Progenitor cell of endocrine pancreas (in vitro differentiated cells): ENCODE results near the gene FUT1. TPM values are rescaled to one million over a fixed set of nuclear protein-coding genes. Genes with fewer than 3 reads are reported as not detected.

Experiments
- DNase-seq: peaks from one replicate; pipeline ENCODE4 v3.0.0; 2021; ENCODE audit warnings: low spot score; ENCODE audit not compliant: unreplicated experiment
- H3K27ac Mint-ChIP-seq: 2 replicates; pipeline ENCODE4 v1.8.0; 2021; ENCODE audit warnings: mild to moderate bottlenecking, moderate library complexity, mixed read lengths
- H3K27me3 Mint-ChIP-seq: 2 replicates; pipeline ENCODE4 v1.8.0; 2021; ENCODE audit warnings: mixed read lengths
- H3K36me3 Mint-ChIP-seq: 2 replicates; pipeline ENCODE4 v1.8.0; 2022; ENCODE audit warnings: mixed read lengths; ENCODE audit not compliant: insufficient read depth
- H3K4me1 Mint-ChIP-seq: 2 replicates; pipeline ENCODE4 v1.8.0; 2021; ENCODE audit warnings: low read depth, mixed read lengths
- H3K4me3 Mint-ChIP-seq: 2 replicates; pipeline ENCODE4 v1.8.0; 2021; ENCODE audit warnings: low read depth, mild to moderate bottlenecking, moderate library complexity, mixed read lengths
- H3K9me3 Mint-ChIP-seq: 2 replicates; pipeline ENCODE4 v1.8.0; 2021; ENCODE audit warnings: low read depth, mixed read lengths
- long read RNA-seq: library from polyadenylated mRNA; unstranded; transcript quantifications from one replicate; pipeline ENCODE4 v2.0.0, GENCODE V29; 2020
- total RNA-seq: library from RNA; stranded (reverse); gene quantifications from 2 replicates; pipeline ENCODE4 v1.2.1, GENCODE V29; 2021
- TF ChIP-seq, protein P1 (sequence below): fragments of 200-600 bp; sonication (generic); IDR thresholded peaks from one replicate; pipeline ENCODE4 v1.5.0; 2021; ENCODE audit warnings: antibody characterized with exemption, mild to moderate bottlenecking; ENCODE audit not compliant: unreplicated experiment

Gene FUT1
- total RNA-seq = 5.4 and 6.9 TPM in 2 replicates
- long read RNA-seq, partial matches to known transcripts = 2 of 2 reads
- long read RNA-seq, other reads (novel, unspliced or antisense) = 0 of 2 reads

DNA sequence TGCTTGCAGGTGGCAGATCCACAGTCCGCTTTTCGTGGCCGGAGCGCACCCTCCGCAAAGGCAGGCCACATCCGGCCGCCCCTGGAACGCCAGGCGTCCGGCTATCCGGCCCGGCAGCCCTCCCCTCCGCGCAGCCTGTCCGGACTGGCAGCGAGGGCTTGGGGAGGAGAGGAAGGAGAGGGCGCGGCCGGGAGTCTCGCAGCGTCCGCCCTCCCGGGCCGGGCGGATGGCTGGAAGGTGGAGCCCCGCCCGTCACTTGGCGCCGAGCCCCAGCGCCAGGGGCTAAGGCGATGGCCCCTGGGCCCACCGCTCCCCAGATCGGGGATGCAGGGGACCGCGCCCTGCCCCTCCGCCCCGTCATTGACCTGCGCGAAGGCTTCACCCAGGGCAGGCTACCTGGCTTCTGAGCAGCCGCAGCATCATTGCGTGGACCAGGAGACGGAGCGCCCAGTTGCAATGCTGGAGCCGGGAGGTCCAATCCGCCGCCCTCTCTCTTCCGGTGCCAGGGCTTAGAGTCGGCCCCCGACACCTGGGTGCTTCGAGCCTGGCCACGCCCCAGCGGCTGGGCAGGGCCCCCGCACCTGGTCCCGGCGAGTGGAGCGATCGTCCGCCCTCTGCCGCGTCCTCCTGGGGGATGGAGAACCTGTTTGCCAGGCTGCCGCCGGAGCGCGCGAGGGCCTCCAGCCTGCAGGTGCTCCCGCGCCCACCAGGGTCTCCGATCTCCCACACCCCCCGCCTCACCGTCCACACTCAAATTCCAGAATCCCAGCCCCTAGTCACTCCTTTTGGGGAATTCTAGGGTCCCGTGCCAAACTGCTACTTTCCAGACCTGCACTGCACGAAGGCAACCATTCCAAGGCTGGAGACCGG, at the start of gene FUT1:
FUT1 (minus strand) TSS at position 146 of the 870 bp plus-strand sequence. CDS start 1,360 bp downstream, outside the sequence.
- H3K36me3 Mint-ChIP-seq = peaks cover 3% of the 10 kb centered on the region
- TF ChIP-seq, protein P1, sequence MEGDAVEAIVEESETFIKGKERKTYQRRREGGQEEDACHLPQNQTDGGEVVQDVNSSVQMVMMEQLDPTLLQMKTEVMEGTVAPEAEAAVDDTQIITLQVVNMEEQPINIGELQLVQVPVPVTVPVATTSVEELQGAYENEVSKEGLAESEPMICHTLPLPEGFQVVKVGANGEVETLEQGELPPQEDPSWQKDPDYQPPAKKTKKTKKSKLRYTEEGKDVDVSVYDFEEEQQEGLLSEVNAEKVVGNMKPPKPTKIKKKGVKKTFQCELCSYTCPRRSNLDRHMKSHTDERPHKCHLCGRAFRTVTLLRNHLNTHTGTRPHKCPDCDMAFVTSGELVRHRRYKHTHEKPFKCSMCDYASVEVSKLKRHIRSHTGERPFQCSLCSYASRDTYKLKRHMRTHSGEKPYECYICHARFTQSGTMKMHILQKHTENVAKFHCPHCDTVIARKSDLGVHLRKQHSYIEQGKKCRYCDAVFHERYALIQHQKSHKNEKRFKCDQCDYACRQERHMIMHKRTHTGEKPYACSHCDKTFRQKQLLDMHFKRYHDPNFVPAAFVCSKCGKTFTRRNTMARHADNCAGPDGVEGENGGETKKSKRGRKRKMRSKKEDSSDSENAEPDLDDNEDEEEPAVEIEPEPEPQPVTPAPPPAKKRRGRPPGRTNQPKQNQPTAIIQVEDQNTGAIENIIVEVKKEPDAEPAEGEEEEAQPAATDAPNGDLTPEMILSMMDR = peak; percentile 59
- H3K4me3 Mint-ChIP-seq = peak within 1 kb of the TSS; percentile 82
- H3K9me3 Mint-ChIP-seq = no peaks in the 10 kb centered on the region
- peaks cover 8% of the 10 kb centered on the region for H3K27me3 Mint-ChIP-seq
- H3K4me1 Mint-ChIP-seq = peaks cover 14% of the 10 kb centered on the region
- DNase-seq = peak; percentile 92
- peak within 1 kb of the TSS; percentile 97 for H3K27ac Mint-ChIP-seq

DNA sequence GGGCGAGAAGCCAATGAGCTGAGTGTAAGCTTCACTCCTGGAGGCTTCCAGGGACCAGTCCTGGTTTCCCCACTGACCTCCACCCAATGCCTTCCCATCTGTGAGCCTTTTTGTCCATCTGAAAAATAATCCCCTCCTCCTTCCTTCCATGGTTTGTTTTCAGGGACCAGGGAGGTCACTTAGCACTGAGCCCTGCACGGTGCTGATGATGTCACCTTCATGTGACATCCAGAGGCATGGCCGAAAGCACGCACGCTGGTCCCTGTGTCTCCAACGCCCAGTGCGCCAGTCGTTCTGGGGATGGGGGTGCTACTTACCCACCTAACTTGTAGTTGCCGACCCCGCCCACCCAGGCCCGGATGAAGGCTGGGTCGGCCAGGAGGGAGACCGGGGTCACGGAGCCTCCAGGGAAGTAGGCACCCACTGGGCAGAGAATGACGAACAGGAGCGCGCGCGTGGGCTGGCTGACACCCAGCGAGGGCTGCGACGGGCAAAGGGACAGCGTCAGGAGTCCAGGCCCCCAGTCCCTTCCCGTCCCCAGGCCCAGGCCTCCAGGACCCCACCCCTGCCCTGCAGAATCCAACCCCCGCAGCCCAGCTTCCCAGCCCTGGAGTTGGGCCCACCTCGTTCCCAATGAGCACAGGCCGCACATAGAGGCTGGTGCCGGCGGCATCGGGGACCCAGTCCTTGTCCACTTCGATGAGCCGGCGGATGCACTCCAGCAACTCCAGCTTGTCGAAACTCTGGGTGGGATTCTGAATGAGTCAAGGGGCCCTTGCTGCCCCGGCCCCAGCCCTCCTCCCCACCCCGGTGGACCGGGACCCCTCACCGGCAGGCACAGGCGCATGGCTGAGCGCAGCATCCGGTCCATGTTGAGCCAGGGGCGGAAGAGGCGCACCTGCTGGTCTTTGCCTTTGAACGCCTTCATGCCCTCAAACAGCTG, 47.2 kb upstream of the FUT1 start:
- peak overlapping the region; percentile 79 for H3K27ac Mint-ChIP-seq
- DNase-seq = no peak
- H3K4me1 Mint-ChIP-seq = no peaks in the 10 kb centered on the region
- TF ChIP-seq, protein P1 = no peak
- peaks cover 4% of the 10 kb centered on the region for H3K36me3 Mint-ChIP-seq
- H3K9me3 Mint-ChIP-seq = no peaks in the 10 kb centered on the region
- H3K4me3 Mint-ChIP-seq = no peak overlapping the region
- H3K27me3 Mint-ChIP-seq = no peaks in the 10 kb centered on the region

DNA sequence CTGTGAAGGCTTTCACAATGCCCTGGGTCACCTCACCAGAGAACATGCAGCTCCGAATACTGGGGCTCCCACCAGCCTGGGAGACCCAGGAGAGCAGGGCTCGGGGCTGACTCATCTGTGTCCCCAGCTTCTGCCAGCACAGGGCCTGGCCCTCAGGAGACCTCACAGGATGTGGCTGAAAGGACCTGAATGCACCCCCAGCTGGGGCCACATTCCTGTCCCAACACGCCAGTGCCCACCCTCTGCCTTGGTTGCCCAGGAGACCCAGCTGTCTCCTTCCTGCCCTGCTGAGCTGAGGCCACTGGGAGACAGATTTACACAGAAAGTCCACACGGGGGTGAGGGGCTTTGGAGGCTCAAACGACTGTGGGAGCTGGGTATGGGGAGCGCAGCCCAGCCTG, 46.5 kb upstream of the FUT1 start:
- Mint-ChIP-seq H3K4me3 (no peak overlapping the region), H3K4me1 (no peaks in the 10 kb centered on the region), H3K27ac (peak overlapping the region; percentile 79), H3K36me3 (peaks cover 4% of the 10 kb centered on the region), H3K27me3 (no peaks in the 10 kb centered on the region), H3K9me3 (no peaks in the 10 kb centered on the region)
- DNase-seq = no peak
- TF ChIP-seq, protein P1 = no peak

DNA sequence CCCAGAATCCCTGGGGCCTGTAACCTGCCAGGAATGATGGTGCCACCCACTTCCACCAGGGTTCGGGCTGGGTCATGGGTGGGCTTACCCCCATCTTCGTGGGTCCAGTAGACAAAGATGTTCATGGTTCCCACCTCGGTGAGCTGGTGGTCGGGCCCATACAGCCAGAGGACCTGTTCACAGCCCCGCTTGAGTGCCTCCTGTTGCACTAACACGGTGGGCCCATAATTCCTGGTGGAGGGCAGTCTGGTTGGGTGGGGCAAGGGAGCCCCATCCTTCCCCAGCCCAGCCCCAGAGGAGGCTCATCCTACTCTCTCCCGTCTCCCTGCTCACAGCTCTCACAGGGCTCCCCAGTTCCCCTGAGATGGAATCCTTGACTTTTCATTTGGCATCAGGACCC, 44.7 kb upstream of the FUT1 start:
- H3K27ac Mint-ChIP-seq = no peak overlapping the region
- no peak overlapping the region for H3K4me3 Mint-ChIP-seq
- DNase-seq = no peak
- H3K36me3 Mint-ChIP-seq = peaks cover 4% of the 10 kb centered on the region
- no peaks in the 10 kb centered on the region for H3K27me3 Mint-ChIP-seq
- H3K4me1 Mint-ChIP-seq = no peaks in the 10 kb centered on the region
- TF ChIP-seq, protein P1 = no peak
- H3K9me3 Mint-ChIP-seq = no peaks in the 10 kb centered on the region
